Measurements from ENCODE around the gene LRMDA.

Gene LRMDA

DNA sequence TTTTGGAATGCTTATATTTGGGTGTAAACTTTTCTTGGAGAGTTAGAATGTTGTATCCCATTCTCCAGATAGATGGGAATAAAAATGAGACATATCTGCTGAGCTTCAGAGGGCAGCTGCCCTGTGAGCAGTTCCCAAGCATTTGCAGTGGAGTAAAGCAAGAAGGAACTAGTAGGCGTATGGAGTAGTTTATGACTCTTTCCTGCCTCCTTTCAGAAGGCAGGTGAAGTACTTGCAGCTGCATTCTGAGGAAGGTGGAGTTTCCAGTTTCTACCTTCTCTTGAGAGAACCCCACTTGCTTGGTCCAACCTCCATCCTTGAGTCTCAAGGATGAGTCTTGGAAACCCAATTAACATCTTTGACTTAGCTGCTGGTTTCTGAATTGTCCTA lies 563.6 kb downstream of the LRMDA start:
- DNase-seq (ENCODE audit: extremely low spot score), result no peak
- ChIA-PET POLR2A (no interaction called here), CTCF (interaction anchor here (1.4 kb wide), 1 partner anchor 13 kb away, joined by 3 read pairs; no protein-coding TSS in a partner anchor)
- no peak for TF ChIP-seq CTCF (IDR thresholded peaks at IDR 0.05; ENCODE audit: control extremely low read depth, extremely low read depth, low read depth, missing control alignments)

DNA sequence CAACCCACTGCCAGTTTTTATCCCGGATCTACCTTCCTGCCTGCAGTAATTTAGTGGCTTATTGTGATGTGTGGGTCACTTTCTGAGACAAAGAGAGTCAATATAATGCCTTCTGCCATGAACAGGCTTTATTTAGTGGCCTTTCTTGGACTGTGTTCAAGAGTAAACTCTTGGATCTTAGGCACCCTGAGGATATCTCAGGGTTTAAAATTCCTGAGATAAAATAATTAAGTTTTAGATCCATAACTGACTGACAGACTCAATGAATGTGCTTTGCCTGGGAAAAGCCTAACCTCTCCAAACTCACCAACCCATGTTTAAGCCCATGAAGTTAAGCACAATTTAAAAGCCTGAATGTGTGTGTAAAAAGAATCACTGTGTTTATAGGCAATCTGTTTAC lies 564.3 kb downstream of the LRMDA start:
- no peak for DNase-seq (ENCODE audit: extremely low spot score)
- ChIA-PET POLR2A (no interaction called here), CTCF (no interaction called here)
- TF ChIP-seq CTCF (IDR thresholded peaks at IDR 0.05; ENCODE audit: control extremely low read depth, extremely low read depth, low read depth, missing control alignments), result no peak

DNA sequence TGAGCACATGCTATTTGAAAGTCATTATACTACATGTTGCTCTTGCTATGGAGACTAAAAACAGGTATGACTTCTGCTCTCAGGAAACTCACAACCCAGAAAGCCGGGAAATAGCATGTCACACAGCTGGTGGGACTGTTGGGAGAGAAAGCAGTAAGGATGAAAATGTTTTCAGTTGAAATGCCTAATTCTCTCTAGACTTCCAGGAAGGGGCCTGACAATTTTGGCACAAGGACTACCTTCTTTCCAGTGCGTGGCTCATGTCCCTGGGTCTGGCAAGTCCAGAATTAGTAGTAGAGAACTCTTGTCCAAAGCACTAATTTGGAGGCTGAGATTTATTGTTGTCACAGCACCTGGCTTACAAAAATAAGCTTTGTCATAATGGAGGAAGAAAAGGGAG lies 567.6 kb downstream of the LRMDA start:
- ChIA-PET POLR2A (no interaction called here), CTCF (interaction anchor here (1.3 kb wide), 1 partner anchor 15 kb away, joined by 3 read pairs; no protein-coding TSS in a partner anchor)
- TF ChIP-seq CTCF (IDR thresholded peaks at IDR 0.05; ENCODE audit: control extremely low read depth, extremely low read depth, low read depth, missing control alignments), result no peak
- no peak for DNase-seq (ENCODE audit: extremely low spot score)

DNA sequence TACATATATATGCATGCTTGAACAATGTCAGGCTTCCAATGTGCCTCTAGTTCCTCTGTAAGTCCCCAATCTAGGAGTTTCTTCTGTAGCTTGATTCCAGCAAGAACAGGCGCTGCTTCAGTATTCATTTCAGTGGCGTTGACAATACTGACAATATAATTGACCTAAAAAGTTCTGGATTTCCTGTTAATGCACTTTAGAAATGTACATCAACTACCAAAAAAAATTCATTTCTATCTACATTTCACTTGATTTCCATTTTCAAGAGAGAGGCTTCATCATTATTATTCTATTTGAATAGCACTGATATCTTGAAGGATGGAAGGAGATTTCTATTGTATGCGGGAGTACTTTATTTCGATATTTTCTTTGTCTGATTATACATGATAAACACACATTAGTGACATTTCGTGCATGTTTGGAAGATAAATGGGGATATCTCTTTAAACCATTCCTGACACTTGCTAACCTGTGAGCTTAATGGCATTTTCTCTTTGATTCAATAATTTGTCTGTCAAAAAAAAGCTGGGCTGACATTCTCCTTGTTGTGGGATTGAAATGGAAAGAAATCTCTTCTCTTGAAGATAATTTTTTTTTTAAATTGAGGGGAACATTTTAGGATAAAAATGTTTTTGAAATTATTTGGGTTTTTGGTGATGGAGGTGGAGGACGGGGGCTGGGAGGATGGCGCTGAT lies 568.2 kb downstream of the LRMDA start:
- no peak for TF ChIP-seq CTCF (IDR thresholded peaks at IDR 0.05; ENCODE audit: control extremely low read depth, extremely low read depth, low read depth, missing control alignments)
- ChIA-PET POLR2A (no interaction called here), CTCF (interaction anchor here (1.3 kb wide), 1 partner anchor 15 kb away, joined by 3 read pairs; no protein-coding TSS in a partner anchor)
- no peak for DNase-seq (ENCODE audit: extremely low spot score)

DNA sequence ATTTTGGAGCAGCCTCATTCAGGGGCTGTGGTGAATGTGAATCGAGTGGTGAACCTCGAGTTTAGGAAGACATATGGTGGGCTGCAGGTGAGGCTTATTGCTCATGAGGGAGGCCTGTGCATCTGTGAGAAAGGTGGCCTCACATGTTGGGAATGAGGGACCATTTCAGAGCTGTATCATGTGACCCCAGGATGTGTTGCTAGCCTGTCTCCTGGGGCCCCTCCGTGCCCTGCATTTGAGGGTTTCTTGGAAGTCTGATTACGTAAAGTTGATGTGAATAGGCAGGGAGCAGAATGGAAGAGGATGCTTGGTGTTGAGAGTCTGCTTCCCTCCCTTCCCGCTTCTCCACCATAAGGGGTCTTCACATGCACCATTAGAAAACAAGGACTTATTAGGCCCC lies 569.1 kb downstream of the LRMDA start:
- ChIA-PET CTCF (no interaction called here), POLR2A (no interaction called here)
- DNase-seq (ENCODE audit: extremely low spot score), result no peak
- no peak for TF ChIP-seq CTCF (IDR thresholded peaks at IDR 0.05; ENCODE audit: control extremely low read depth, extremely low read depth, low read depth, missing control alignments)

DNA sequence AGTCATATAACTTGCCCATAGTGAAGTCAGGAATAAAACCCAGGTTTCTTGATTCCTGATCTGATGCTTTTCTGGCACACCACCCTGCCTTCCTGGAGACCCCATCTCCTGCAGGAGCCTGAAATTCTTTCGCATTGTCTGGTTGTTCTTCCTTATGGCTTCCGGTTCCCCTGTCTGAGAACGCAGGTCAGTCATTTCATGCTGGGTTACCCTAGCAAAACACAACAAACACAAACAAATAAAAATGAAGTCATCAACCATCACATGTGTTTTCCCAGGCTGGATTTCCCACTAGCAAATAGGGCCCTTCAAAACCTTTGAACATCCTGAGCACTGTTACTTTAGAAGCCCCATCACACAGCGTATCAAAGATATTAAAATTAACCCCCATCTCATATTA lies 569.6 kb downstream of the LRMDA start:
- no peak for DNase-seq (ENCODE audit: extremely low spot score)
- POLR2A ChIA-PET, result no interaction called here
- no peak for TF ChIP-seq CTCF (IDR thresholded peaks at IDR 0.05; ENCODE audit: control extremely low read depth, extremely low read depth, low read depth, missing control alignments)
- CTCF ChIA-PET, result no interaction called here

Measured in GM10248 (cell line).